Measurements from ENCODE around the gene FOXA2. TPM values are rescaled to one million over a fixed set of nuclear protein-coding genes. Genes with fewer than 3 reads are reported as not detected.

Gene FOXA2
- total and polyA plus RNA-seq, 12 donors, result not detected

- Histone ChIP-seq H3K4me1 (replicated peaks in 1 of 2) (no peaks in the 10 kb centered on the region), H3K36me3 (replicated peaks in 1 of 2) (no peaks in the 10 kb centered on the region), H3K27ac (no peak overlapping the region), H3K4me3 (no peak overlapping the region), H3K27me3 (no peaks in the 10 kb centered on the region), H3K9me3 (replicated peaks in 1 of 3) (no peaks in the 10 kb centered on the region)
- intact Hi-C loops (cut with DNase I), result no loop called here
- DNase-seq, result no peak
- 56 to 78% (median 61%) methylated on average over 4 of the region's 4 CpGs for WGBS, 4 donors
- no peak for TF ChIP-seq POLR2A (IDR thresholded peaks at IDR 0.05)
Observed at GRCh38 chr20:22536956-22537756, 47.2 kb downstream of the FOXA2 start.

- no peak overlapping the region for H3K27ac ChIP-seq
- no peaks in the 10 kb centered on the region for H3K27me3 ChIP-seq
- TF ChIP-seq CTCF (IDR thresholded peaks at IDR 0.05) (no peak), POLR2A (IDR thresholded peaks at IDR 0.05) (no peak)
- H3K36me3 ChIP-seq (replicated peaks in 1 of 2), result no peaks in the 10 kb centered on the region
- no peaks in the 10 kb centered on the region for H3K9me3 ChIP-seq (replicated peaks in 1 of 3)
- no peaks in the 10 kb centered on the region for H3K4me1 ChIP-seq (replicated peaks in 1 of 2)
- intact Hi-C loops (cut with DNase I), result no loop called here
- no peak for DNase-seq
- WGBS, 4 donors, result 69 to 82% (median 76%) methylated on average over 5 of the region's 5 CpGs
- H3K4me3 ChIP-seq, result no peak overlapping the region
Observed at GRCh38 chr20:22536141-22536828, 48.1 kb downstream of the FOXA2 start.

DNA sequence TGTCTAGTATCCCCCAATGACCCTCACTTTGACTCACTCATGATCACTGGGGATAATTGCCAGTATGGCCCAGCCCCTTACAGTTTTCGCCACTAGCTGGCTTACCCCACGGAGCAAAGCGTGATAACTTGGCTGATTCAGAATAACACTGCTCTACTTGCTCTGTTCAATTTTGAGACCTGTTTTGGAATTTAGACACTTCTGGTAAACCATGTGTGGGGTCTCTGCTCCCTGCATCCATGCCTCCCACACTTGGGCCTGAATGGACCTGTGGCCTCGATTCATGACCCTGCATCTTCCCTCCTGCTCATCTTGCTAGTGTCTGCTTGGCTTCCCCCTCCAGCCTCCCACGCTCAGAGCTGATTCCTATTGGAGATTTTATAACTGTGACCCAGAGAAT, 48.9 kb downstream of the FOXA2 start:
- Histone ChIP-seq H3K27me3 (no peaks in the 10 kb centered on the region), H3K4me1 (replicated peaks in 1 of 2) (no peaks in the 10 kb centered on the region), H3K27ac (no peak overlapping the region), H3K4me3 (no peak overlapping the region), H3K9me3 (replicated peaks in 1 of 3) (no peaks in the 10 kb centered on the region), H3K36me3 (replicated peaks in 1 of 2) (no peaks in the 10 kb centered on the region)
- TF ChIP-seq CTCF (IDR thresholded peaks at IDR 0.05), result no peak
- TF ChIP-seq POLR2A (IDR thresholded peaks at IDR 0.05), result no peak
- 74 to 87% (median 84%) methylated on average over 5 of the region's 5 CpGs for WGBS, 4 donors
- no peak for DNase-seq
- intact Hi-C loops (cut with DNase I), result no loop called here

DNA sequence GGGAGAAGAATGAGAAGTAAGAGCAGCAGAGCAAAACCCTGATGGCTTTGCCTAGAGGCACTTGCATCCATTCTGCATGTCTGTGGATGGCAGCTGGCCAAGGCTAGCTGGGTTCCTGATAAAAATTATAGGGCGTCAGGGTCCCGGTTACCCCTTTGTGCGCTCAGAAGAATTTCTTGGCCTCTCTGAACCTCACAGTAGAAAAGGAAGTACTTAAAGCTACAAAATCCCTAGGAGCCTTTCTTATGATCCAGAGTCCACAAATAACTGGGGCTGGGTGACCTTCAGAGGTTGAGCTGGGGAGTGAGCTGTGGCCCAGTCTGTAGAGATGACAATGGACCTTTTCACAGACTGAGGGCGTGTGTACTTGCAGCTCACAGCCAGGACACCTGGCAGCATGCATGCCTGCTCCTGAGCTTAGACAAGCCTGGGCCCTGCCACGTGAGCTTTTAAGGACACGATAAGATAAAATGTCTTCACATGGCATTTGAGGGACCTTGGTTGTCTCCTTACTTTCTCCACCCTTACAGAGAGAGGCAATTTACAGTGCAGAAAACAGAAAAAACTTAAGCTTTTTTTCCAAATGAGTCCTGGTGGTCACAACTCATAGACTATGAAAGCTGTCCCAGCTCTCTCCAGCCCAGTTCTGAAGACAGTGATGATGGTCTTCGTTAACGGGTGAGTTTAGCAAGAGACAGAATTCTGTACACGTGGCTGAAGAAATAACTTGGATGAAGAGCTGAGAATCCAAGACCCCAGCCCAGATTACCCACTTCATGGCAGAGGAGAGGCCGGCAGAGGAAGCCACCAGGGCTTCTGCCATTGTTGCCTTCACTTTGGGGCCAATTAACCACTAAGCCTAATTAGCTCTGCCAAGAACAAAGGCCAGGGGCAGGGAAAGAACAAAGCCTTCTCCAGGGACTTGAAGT, 50.3 kb downstream of the FOXA2 start:
- no peak for DNase-seq
- no peaks in the 10 kb centered on the region for H3K9me3 ChIP-seq (replicated peaks in 1 of 3)
- H3K4me3 ChIP-seq, result no peak overlapping the region
- no peaks in the 10 kb centered on the region for H3K27me3 ChIP-seq
- 81 to 84% (median 82%) methylated on average over 10 of the region's 10 CpGs for WGBS, 4 donors
- no peak overlapping the region for H3K27ac ChIP-seq
- intact Hi-C loops (cut with DNase I), result no loop called here
- no peaks in the 10 kb centered on the region for H3K4me1 ChIP-seq (replicated peaks in 1 of 2)
- no peak for TF ChIP-seq CTCF (IDR thresholded peaks at IDR 0.05)
- no peak for TF ChIP-seq POLR2A (IDR thresholded peaks at IDR 0.05)
- H3K36me3 ChIP-seq (replicated peaks in 1 of 2), result no peaks in the 10 kb centered on the region
